Transverse colon (tissue), 4 donors: ENCODE data around the gene ANAPC7.

ENCODE experiments used
- CTCF ChIP-seq, 5 experiments: fragments of 200-600 bp in 3 of 5; fragments of 450-650 bp in 2 of 5; sonication (generic) in 3 of 5; IDR thresholded peaks; 1 replicate in 2 of 5; 2 replicates in 3 of 5; pipeline ENCODE4 v1.5.1; 2016 to 2017; ENCODE audit warnings: antibody characterized with exemption in 5 of 5, inconsistent platforms in 3 of 5, mild to moderate bottlenecking in 2 of 5, moderate library complexity in 1 of 5
- EP300 ChIP-seq: sonication (generic); formaldehyde crosslinking; IDR thresholded peaks from one replicate; pipeline ENCODE4 v1.6.1; 2017; ENCODE audit warnings: antibody characterized with exemption, low read depth
- POLR2A ChIP-seq: fragments of 450-650 bp; IDR thresholded peaks from one replicate; pipeline ENCODE4 v1.6.1; 2016; ENCODE audit warnings: antibody characterized with exemption, mild to moderate bottlenecking, moderate library complexity
- POLR2AphosphoS5 ChIP-seq, 3 donors: sonication (generic); formaldehyde crosslinking; IDR thresholded peaks; one replicate each; pipeline ENCODE4 v1.6.1; 2016; ENCODE audit warnings: antibody characterized with exemption in 3 of 3

GRCh38 chr12:110421159-110421661, 17.7 kb upstream of the ANAPC7 start:
- TF ChIP-seq CTCF (IDR thresholded peaks at IDR 0.05) (no peak), POLR2A (no peak), POLR2AphosphoS5 (IDR thresholded peaks at IDR 0.05) (no peak), EP300 (no peak)
